Kidney glomerular epithelial cell (primary cell): ENCODE data around the gene GPR25.
"Not testable (repeated sequence)": the region's sequence is repeated elsewhere in the genome, so short reads cannot be mapped to it uniquely, and the experiment has no call there.

Experiments used
- DNase-seq: peaks from one replicate; lab custom pipeline; 2025; lab: John Stamatoyannopoulos, UW

The GPR25 gene

GRCh38 chr1:200911936-200912335 lies 39.2 kb downstream of the GPR25 start:
- not testable (repeated sequence) for DNase-seq

- DNase-seq: no peak
These were observed 40.1 kb downstream of the GPR25 start for GRCh38 chr1:200912737-200913407.

- DNase-seq: no peak
These were observed 43.4 kb downstream of the GPR25 start for GRCh38 chr1:200916152-200916551.

- DNase-seq: no peak
These were observed 43.9 kb downstream of the GPR25 start for GRCh38 chr1:200916681-200917080.

GRCh38 chr1:200917291-200917817 lies 44.6 kb downstream of the GPR25 start:
- DNase-seq: no peak

- DNase-seq: no peak
These were observed 45.2 kb downstream of the GPR25 start for GRCh38 chr1:200918006-200918405.

GRCh38 chr1:200919386-200919785 lies 46.6 kb downstream of the GPR25 start:
- DNase-seq: no peak

GRCh38 chr1:200921571-200922110 lies 48.9 kb downstream of the GPR25 start:
- no peak for DNase-seq

- no peak for DNase-seq
These were observed 49.6 kb downstream of the GPR25 start for GRCh38 chr1:200922406-200922805.

- no peak for DNase-seq
These were observed 50.8 kb downstream of the GPR25 start for GRCh38 chr1:200923601-200924000.
